GM23338 (cell line): ENCODE measurements around the gene RAMAC.

ENCODE experiments used
- CTCF ChIP-seq, 2 experiments: fragments of 200-600 bp in 1 of 2; sonication (generic) in 1 of 2; conservative IDR thresholded peaks; 2 replicates each; pipeline versions ENCODE4 v1.5.1 to v1.6.1; 2016 to 2017; ENCODE audit warnings: antibody characterized with exemption in 2 of 2, low read depth in 2 of 2, mild to moderate bottlenecking in 2 of 2, moderate library complexity in 1 of 2
- EZH2 ChIP-seq: fragments of 200-600 bp; sonication (generic); IDR thresholded peaks from one replicate; pipeline ENCODE4 v1.8.0; 2017; ENCODE audit warnings: antibody characterized with exemption, mild to moderate bottlenecking, low read depth; ENCODE audit not compliant: unreplicated experiment
- POLR2AphosphoS5 ChIP-seq: IDR thresholded peaks from 2 replicates; pipeline ENCODE4 v1.6.1; 2016; ENCODE audit warnings: antibody characterized with exemption, low read depth

GRCh38 chr15:82972990-82973389 is 13.0 kb upstream of the RAMAC start:
- TF ChIP-seq EZH2: no peak
- no peak for TF ChIP-seq POLR2AphosphoS5
- no peak for TF ChIP-seq CTCF (conservative IDR thresholded peaks at IDR 0.05; ENCODE audit: low read depth in 2 of 2)
